Testis (tissue), 3 donors: ENCODE results near the gene PTPN7. TPM values are rescaled to one million over a fixed set of nuclear protein-coding genes. Genes with fewer than 3 reads are reported as not detected.

Experiments used
- DNase-seq: peaks from one replicate; pipeline ENCODE4 v3.0.0-alpha.2; 2019
- H3K27ac ChIP-seq, 2 donors: fragments of 200-600 bp; sonication (generic); one replicate each; pipeline ENCODE4 v1.5.1; 2019
- H3K27me3 ChIP-seq: fragments of 200-600 bp; sonication (generic); one replicate; pipeline ENCODE4 v1.5.1; 2019
- H3K36me3 ChIP-seq: fragments of 200-600 bp; sonication (generic); one replicate; pipeline ENCODE4 v1.5.1; 2017; ENCODE audit warnings: low read depth; ENCODE audit errors: missing control alignments
- H3K4me1 ChIP-seq: fragments of 200-600 bp; sonication (generic); one replicate; pipeline ENCODE4 v1.5.1; 2019
- H3K4me3 ChIP-seq, 2 donors: fragments of 200-600 bp; sonication (generic); one replicate each; pipeline ENCODE4 v1.5.1; 2017 to 2019
- H3K9me3 ChIP-seq: fragments of 200-600 bp; sonication (generic); one replicate; pipeline ENCODE4 v1.5.1; 2017
- POLR2A ChIP-seq: fragments of 450-650 bp; IDR thresholded peaks from one replicate; pipeline ENCODE4 v1.6.1; 2017; ENCODE audit warnings: antibody characterized with exemption, mild to moderate bottlenecking, moderate library complexity
- WGBS, 2 donors: methylation state at CpG; one replicate each; pipeline ENCODE4 v1.1.5; 2018; 5-methylcytosine and 5-hydroxymethylcytosine counted together
- intact Hi-C: fragments of 100-400 bp; cut with DNase I; formaldehyde crosslinking; loops from one replicate; pipeline ENCODE4 v1.15.1; 2023; ENCODE audit warnings: low total_unique reads
- polyA plus RNA-seq: library from polyadenylated mRNA; stranded (reverse); fragments of 350-450 nt; fragmentation: Illumina TruSeq; extraction: RNeasy Lipid Tissue Mini Kit (QIAGEN cat#74804); gene quantifications from one replicate; pipeline ENCODE4 v1.2.3, GENCODE V29; 2014; ENCODE audit warnings: low read depth, low replicate concordance; ENCODE audit not compliant: insufficient read depth
- total RNA-seq, 2 donors: library from RNA; depleted of rRNA; stranded (reverse); fragments of >200 nt; gene quantifications; one replicate each; pipeline ENCODE4 v1.2.3, GENCODE V29; 2016
- TF ChIP-seq, protein P1 (sequence below), 3 experiments: fragments of 450-650 bp in 2 of 3; fragments of 200-600 bp in 1 of 3; sonication (generic) in 1 of 3; IDR thresholded peaks; one replicate each; pipeline ENCODE4 v1.5.1; 2016 to 2019; ENCODE audit warnings: antibody characterized with exemption in 3 of 3, mild to moderate bottlenecking in 2 of 3, moderate library complexity in 1 of 3

PTPN7 gene
- total and polyA plus RNA-seq, 3 donors from 2014 or later, result 43.0 to 119 (median 84.1) TPM

DNA sequence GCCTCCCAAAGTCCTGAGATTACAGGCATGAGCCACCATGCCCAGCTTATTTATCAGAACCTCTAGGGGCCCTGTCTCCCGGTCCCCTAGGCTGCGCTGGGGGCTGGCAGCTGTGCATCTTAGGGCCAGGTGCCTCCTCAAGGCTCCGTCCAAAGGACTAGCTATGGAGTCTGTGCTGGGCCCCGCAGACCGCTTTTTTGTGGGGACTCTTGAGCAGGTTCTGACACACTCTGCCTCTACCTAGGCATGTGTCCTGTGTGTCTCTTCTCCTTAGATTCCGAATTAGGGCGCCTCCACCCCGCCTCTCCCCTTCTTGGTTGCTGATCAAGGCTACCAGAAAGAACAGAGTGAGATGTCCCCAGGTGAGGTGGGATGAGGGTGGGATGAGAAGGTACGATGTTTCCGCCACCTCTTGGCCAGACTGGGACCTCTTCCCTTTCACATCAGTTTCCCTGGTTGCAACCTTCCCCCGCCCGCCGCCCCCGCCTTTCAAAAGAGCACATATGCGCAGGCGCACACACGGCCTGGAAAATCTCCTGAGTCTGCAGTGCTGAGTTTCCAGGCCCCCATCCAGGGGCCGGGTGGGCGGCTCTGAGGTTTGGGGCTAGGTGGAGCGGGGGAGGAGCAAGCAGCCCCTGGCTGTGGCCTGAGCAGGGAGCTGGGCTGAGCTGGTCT lies 5.0 kb upstream of the PTPN7 start:
- H3K27me3 ChIP-seq, result no peaks in the 10 kb centered on the region
- H3K4me1 ChIP-seq, result peaks cover 83% of the 10 kb centered on the region
- H3K9me3 ChIP-seq, result no peaks in the 10 kb centered on the region
- peak overlapping the region in 1 of 2 donors; percentile 33 for H3K4me3 ChIP-seq
- H3K27ac ChIP-seq, result peak overlapping the region; percentile 60 to 87
- intact Hi-C loops, result no loop called here
- H3K36me3 ChIP-seq, result no peaks in the 10 kb centered on the region
- no peak for TF ChIP-seq POLR2A
- TF ChIP-seq, protein P1, sequence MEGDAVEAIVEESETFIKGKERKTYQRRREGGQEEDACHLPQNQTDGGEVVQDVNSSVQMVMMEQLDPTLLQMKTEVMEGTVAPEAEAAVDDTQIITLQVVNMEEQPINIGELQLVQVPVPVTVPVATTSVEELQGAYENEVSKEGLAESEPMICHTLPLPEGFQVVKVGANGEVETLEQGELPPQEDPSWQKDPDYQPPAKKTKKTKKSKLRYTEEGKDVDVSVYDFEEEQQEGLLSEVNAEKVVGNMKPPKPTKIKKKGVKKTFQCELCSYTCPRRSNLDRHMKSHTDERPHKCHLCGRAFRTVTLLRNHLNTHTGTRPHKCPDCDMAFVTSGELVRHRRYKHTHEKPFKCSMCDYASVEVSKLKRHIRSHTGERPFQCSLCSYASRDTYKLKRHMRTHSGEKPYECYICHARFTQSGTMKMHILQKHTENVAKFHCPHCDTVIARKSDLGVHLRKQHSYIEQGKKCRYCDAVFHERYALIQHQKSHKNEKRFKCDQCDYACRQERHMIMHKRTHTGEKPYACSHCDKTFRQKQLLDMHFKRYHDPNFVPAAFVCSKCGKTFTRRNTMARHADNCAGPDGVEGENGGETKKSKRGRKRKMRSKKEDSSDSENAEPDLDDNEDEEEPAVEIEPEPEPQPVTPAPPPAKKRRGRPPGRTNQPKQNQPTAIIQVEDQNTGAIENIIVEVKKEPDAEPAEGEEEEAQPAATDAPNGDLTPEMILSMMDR (IDR thresholded peaks at IDR 0.05), result no peak
- peak; percentile 71 for DNase-seq
- 51 to 55% methylated on average over 17 to 20 of the region's 20 CpGs for WGBS, 2 donors

DNA sequence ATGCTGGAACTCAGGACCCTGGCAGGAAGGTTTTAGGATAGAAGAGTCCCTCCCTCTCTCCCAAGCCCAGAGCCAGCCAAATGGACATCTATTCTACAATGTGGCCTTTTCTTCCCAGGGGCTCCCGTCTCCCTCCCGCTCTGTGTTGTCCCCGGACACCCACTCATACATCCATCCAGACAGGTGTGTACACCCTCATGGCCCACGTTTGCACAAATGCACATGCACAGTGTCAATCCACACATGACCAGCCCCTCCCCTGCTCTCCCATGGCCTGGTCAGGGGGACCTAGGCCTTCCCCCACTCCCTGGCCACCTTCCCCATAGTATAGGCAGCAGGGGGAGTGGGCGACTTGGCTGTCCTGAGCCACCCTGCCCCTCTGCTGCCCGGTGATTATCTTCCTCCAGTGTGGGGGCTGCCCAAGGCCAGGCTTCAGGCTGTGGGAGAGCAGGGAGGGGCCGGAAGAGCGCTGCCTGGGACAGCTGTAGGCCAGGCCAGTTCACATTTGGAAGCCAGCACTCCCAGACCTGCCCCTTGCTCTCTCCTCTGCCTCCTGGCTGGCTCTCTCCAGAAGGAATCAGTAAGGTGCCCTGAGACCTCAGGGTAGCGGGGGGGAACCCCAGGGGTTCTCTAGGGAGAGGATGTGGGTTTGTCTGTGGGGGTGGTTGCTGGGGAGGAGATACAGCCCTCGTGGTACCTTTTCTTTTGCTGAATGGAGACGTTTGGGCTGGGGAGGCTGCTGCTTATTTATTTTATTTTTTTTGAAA lies 4.1 kb upstream of the PTPN7 start:
- Histone ChIP-seq H3K4me3 (peak overlapping the region in 1 of 2 donors; percentile 33), H3K4me1 (peaks cover 92% of the 10 kb centered on the region), H3K27ac (peak overlapping the region; percentile 60 to 87), H3K27me3 (no peaks in the 10 kb centered on the region), H3K9me3 (no peaks in the 10 kb centered on the region), H3K36me3 (no peaks in the 10 kb centered on the region)
- TF ChIP-seq POLR2A, result no peak
- TF ChIP-seq, protein P1 (IDR thresholded peaks at IDR 0.05), result no peak
- DNase-seq, result peak; percentile 71
- intact Hi-C loops, result no loop called here
- 39 to 61% methylated on average over 8 to 11 of the region's 11 CpGs for WGBS, 2 donors

DNA sequence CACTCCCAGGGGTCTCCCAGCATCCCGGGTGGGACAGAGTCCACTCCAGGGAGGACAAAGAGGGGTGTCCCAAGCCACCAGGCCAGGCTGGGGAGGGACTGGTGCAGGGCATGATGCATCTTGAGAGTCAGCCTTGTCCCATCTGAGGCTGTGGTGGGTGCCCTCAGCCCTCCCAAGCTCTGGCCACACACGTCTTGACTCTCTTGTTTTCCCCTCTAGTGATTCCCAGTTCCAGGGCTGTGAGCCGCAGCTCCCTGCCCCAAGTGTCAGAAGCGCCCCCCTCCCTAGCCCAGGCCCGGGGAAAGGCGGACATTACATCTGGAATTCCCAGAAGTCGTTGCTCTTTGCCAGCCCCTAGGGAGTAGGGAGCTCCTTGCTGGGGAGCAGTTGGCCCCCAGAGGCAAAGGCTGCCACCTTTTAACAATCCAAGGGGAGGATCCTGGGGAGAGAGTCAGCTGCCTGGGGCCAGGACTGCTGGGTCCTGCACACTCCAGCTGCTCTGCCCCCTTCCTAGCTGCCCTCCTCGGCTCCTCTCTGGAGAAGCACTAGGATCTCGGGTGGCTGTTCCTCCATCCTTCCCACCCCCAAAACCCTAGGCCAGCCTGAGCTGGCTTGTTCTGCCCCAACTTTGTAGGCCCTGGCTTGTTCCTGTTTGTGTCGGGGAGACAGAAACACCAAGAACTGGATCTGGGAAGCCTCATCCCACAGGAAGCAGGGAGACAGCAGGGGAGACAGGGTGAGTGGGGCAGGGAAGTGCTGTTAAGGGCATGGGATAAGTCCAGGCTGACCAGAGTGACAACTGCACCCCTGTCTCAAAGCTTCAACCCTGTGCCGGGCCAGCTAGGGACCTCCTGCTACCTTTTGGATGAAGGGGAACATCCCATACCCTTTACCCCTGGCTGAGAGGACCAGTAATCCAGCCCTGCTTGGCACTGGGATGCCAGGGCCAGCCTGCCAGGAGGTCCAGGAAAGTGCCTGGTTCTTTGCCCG lies 3.2 kb upstream of the PTPN7 start:
- intact Hi-C loops, result no loop called here
- H3K4me1 ChIP-seq, result peaks cover 99% of the 10 kb centered on the region
- WGBS, 2 donors, result 38 to 45% methylated on average over 8 to 11 of the region's 12 CpGs
- no peaks in the 10 kb centered on the region for H3K9me3 ChIP-seq
- H3K36me3 ChIP-seq, result no peaks in the 10 kb centered on the region
- H3K27ac ChIP-seq, result peak overlapping the region; percentile 60 to 87
- DNase-seq, result no peak
- no peak overlapping the region for H3K4me3 ChIP-seq
- TF ChIP-seq, protein P1 (IDR thresholded peaks at IDR 0.05), result no peak
- TF ChIP-seq POLR2A, result no peak
- no peaks in the 10 kb centered on the region for H3K27me3 ChIP-seq

DNA sequence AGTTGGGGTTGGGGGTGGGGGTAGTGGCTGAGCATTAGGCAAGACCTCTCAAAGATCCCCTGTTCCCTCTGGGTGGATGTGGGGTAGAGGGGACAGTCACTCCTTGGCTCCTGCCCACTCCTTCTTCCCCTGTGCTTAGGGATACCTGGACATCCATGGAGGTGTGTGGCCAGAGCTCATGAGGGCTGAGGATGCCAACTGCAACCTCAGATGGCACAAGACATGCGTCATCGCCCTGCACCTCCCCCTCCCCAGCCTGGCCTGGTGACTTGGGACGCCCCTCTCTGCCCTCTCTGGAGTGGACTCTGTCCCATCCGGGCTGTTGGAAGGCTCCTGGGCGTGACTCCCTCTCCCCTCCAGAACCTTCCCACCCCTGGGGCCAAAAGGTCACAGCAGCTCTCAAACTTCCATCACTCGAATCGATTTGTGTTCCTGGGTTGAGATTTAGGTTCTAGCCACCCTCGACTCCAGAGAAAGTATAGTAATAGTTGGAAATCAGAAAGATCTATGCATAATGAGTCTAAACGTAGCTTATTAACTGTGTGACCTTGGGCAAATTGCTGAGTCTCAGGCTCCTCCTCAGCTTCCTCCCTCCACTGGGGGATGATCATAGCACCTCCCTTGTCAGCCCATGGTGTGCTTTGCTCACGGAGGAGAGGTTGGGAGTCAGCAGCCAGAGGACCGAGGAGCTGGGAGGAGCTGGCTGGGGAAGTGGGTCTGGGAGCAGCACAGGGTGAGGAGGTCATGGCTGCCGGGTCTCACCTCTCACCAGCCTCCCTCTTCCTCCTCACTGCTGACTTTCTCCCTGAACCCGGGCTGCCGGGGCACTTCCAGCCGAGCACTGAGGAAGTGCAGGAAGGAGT lies 2.2 kb upstream of the PTPN7 start:
- H3K4me3 ChIP-seq, result no peak overlapping the region
- no peaks in the 10 kb centered on the region for H3K36me3 ChIP-seq
- no peaks in the 10 kb centered on the region for H3K9me3 ChIP-seq
- peak; percentile 72 for DNase-seq
- TF ChIP-seq, protein P1 (IDR thresholded peaks at IDR 0.05), result no peak
- no peak for TF ChIP-seq POLR2A
- peak overlapping the region; percentile 60 to 87 for H3K27ac ChIP-seq
- intact Hi-C loops, result no loop called here
- H3K27me3 ChIP-seq, result no peaks in the 10 kb centered on the region
- H3K4me1 ChIP-seq, result peaks cover 92% of the 10 kb centered on the region
- WGBS, 2 donors, result 30 to 34% methylated on average over 14 to 15 of the region's 15 CpGs
